UCSD-AML1 (cell line): Measurements from ENCODE around the gene LRRC61.
"Not testable (repeated sequence)": the region's sequence is repeated elsewhere in the genome, so short reads cannot be mapped to it uniquely, and the experiment has no call there.

Source experiments
- DNase-seq: peaks from one replicate; lab custom pipeline; 2025; ENCODE audit not compliant: unreplicated experiment; lab: John Stamatoyannopoulos, UW

LRRC61 gene

GRCh38 chr7:150381096-150381495 is 57.9 kb downstream of the LRRC61 start:
- no peak for DNase-seq

- no peak for DNase-seq
These were observed 58.6 kb downstream of the LRRC61 start for GRCh38 chr7:150381785-150382122.

- no peak for DNase-seq
These were observed 59.1 kb downstream of the LRRC61 start for GRCh38 chr7:150382123-150382843.

- no peak for DNase-seq
These were observed 59.7 kb downstream of the LRRC61 start for GRCh38 chr7:150382844-150383225.

GRCh38 chr7:150383710-150384397 is 60.7 kb downstream of the LRRC61 start:
- DNase-seq: no peak

GRCh38 chr7:150384406-150385301 is 61.5 kb downstream of the LRRC61 start:
- DNase-seq: no peak

- no peak for DNase-seq
These were observed 62.2 kb downstream of the LRRC61 start for GRCh38 chr7:150385302-150385723.

GRCh38 chr7:150385884-150386283 is 62.7 kb downstream of the LRRC61 start:
- DNase-seq: not testable (repeated sequence)
